GM12864 (cell line): ENCODE data around the gene CNNM1.

Source experiments
- DNase-seq: peaks from one replicate; pipeline ENCODE4 v3.0.0-alpha.2; 2011; ENCODE audit warnings: low read depth
- H3K4me3 ChIP-seq: 2 replicates; pipeline ENCODE4 v1.5.1; 2011; ENCODE audit warnings: mild to moderate bottlenecking, low read depth, low read length, control low read depth
- CTCF ChIP-seq: IDR thresholded peaks from 2 replicates; pipeline ENCODE4 v1.5.1; 2011; ENCODE audit warnings: low read depth, mild to moderate bottlenecking, moderate library complexity, low read length, control low read depth, inconsistent platforms; ENCODE audit errors: missing control alignments

The CNNM1 gene

DNA sequence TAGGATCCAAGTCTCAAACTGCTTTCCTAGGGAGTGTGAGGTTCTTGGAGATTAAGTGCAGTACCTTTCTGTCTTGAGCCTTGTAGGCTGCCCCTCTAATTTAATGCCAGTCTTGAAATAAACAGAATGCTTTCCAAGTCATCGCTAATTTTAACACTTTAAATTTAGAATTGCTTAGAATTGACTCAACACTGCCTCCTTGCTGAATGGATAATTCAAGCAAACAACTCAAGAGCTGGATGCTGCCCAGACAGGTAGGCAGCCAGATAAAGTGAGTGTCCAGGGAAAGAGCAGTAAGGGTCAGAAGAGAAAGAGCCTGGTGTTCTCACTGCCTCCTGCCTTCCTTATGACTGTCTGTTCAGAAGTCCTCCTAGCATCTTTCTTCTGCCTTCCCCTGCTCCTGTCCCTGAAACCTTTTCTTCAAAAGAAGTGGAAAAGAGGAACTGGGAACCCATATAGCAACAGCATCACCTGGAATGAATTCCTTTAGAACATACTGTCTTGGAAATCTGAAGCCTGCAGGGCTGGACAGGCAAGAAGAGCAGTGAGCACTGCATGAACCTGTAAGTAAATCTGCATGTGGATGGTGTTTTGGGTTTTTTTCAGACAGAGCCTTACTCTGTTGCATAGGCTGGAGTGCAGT, 104.3 kb downstream of the CNNM1 start:
- no peak for TF ChIP-seq CTCF
- H3K4me3 ChIP-seq: no peak overlapping the region
- DNase-seq: no peak

GRCh38 chr10:99435986-99436638, 107.0 kb downstream of the CNNM1 start:
- H3K4me3 ChIP-seq: no peak overlapping the region
- peak; percentile 47 for TF ChIP-seq CTCF
- peak; percentile 7 for DNase-seq

GRCh38 chr10:99438890-99439289, 109.7 kb downstream of the CNNM1 start:
- DNase-seq: no peak
- H3K4me3 ChIP-seq: no peak overlapping the region
- no peak for TF ChIP-seq CTCF

DNA sequence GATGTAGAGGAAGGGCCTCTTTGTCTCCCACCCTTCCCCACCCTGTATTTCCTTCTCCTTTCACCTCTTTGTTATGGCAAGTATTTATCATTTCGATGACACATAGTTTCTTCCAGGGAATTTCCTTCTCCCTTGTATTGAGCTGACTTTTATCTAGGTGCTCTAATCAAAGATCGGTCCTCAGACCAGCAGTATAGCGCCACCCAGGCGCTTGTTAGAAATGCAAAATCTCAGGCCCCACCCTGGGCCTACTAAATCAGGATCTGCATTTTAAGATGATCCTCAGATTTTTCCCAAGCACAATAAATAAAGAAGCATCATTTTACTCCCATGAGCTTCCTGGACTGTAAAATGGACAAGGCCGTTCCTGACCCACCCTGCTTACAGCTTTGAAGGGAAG, 113.2 kb downstream of the CNNM1 start:
- no peak for TF ChIP-seq CTCF
- no peak for DNase-seq
- H3K4me3 ChIP-seq: no peak overlapping the region

GRCh38 chr10:99443500-99443899, 114.3 kb downstream of the CNNM1 start:
- no peak for DNase-seq
- no peak for TF ChIP-seq CTCF
- no peak overlapping the region for H3K4me3 ChIP-seq
